Adrenal gland (tissue), 12 donors: ENCODE measurements around the gene SMARCC2. TPM values are rescaled to one million over a fixed set of nuclear protein-coding genes. Genes with fewer than 3 reads are reported as not detected.

Experiments
- DNase-seq, 7 donors: peaks; one replicate each; pipeline ENCODE4 v3.0.0-alpha.2; 2019 to 2020
- H3K27ac ChIP-seq, 5 donors: fragments of 200-600 bp; sonication (generic) in 4 of 5; 1 replicate in 3 of 5; 2 replicates in 2 of 5; pipeline versions ENCODE4 v1.5.1 to v1.8.0; 2016 to 2020; ENCODE audit warnings: mild to moderate bottlenecking in 1 of 5
- H3K27me3 ChIP-seq: fragments of 200-600 bp; 2 replicates; pipeline ENCODE4 v1.8.0; 2021
- H3K36me3 ChIP-seq, 2 donors: fragments of 200-600 bp; replicated peaks in 1 of 2; 1 replicate in 1 of 2; 2 replicates in 1 of 2; pipeline versions ENCODE4 v1.5.1 to v1.8.0; 2018 to 2022
- H3K4me1 ChIP-seq, 2 donors: fragments of 200-600 bp; replicated peaks in 1 of 2; 1 replicate in 1 of 2; 2 replicates in 1 of 2; pipeline versions ENCODE4 v1.5.1 to v1.8.0; 2018 to 2021
- H3K4me3 ChIP-seq, 4 donors: fragments of 200-600 bp; sonication (generic) in 3 of 4; one replicate each; pipeline ENCODE4 v1.5.1; 2016 to 2018
- H3K9me3 ChIP-seq, 3 donors: fragments of 200-600 bp; sonication (generic) in 1 of 3; replicated peaks in 1 of 3; 1 replicate in 2 of 3; 2 replicates in 1 of 3; pipeline versions ENCODE4 v1.5.1 to v1.8.0; 2016 to 2021
- CTCF ChIP-seq, 6 experiments: fragments of 450-650 bp in 4 of 6; fragments of 200-600 bp in 2 of 6; sonication (generic) in 1 of 6; IDR thresholded peaks; 1 replicate in 5 of 6; 2 replicates in 1 of 6; pipeline versions ENCODE4 v1.5.1 to v1.8.0; 2016 to 2021; ENCODE audit warnings: antibody characterized with exemption in 6 of 6, mild to moderate bottlenecking in 2 of 6, moderate library complexity in 1 of 6
- POLR2A ChIP-seq, 2 donors: fragments of 450-650 bp; IDR thresholded peaks; one replicate each; pipeline ENCODE4 v1.6.1; 2017; ENCODE audit warnings: antibody characterized with exemption in 2 of 2, mild to moderate bottlenecking in 2 of 2, moderate library complexity in 1 of 2
- WGBS, 4 donors: extraction: QIAGEN DNeasy Blood & Tissue Kit in 2 of 4; methylation state at CpG; one replicate each; pipeline versions ENCODE4 v1.1.5 to v1.1.7; 2013 to 2017; 5-methylcytosine and 5-hydroxymethylcytosine counted together
- intact Hi-C, 2 donors: fragments of 100-400 bp; cut with DNase I; formaldehyde crosslinking; loops; one replicate each; pipeline versions ENCODE4 v1.14.1 to v1.15.0; 2022 to 2023
- polyA plus RNA-seq, 3 donors: library from polyadenylated mRNA; stranded (reverse); fragments of 200-250 nt in 2 of 3; fragments of 350-450 nt in 1 of 3; fragmentation: Illumina TruSeq in 1 of 3; extraction: RNeasy Lipid Tissue Mini Kit (QIAGEN cat#74804) in 1 of 3; gene quantifications; one replicate each; pipeline ENCODE4 v1.2.3, GENCODE V29; 2013 to 2014
- total RNA-seq, 9 donors: library from RNA; depleted of rRNA in 4 of 9; stranded (reverse); fragments of >200 nt in 4 of 9; fragments of 120-200 nt in 1 of 9; fragmentation: NEBNext Ultra II Directional in 1 of 9; extraction: Animal tissue kit (Norgen Biotek cat#: 25700) in 1 of 9; gene quantifications; one replicate each; pipeline versions ENCODE4 v1.1.0 to v1.2.4, GENCODE V29; 2013 to 2023
- donor health status: healthy with polysubstance abuse.
- donor health status: Bipolar disorder and iron deficiency.
- donor health status: DM: yes; HTN: yes; CAD: no.
- donor health status: DM: no; HTN: no; CAD: no.
- donor health status: DM: no; HTN: no; CAD: no.
- donor health status: DM: yes; HTN: yes; CAD: no.

The SMARCC2 gene
- total and polyA plus RNA-seq, 12 donors: 22.8 to 102 (median 59.1) TPM

DNA sequence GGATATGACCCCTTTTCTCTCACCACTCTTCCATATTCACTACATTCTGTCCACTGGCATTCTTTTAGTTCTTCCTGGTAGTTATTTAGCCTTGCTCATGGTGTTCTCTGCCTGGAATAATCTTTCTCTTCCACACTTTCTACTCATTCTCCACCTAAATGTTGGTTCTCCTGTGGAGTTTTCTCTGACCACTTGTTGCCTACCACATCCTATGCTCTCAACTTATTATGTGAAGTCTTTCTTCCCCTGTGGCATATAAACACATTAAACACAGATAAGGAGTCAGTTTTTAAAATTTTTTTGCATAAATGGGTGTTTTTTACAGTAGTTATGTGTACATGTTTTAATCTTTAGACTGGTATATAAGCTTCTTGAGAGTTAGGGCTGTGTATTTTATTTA lies 3.3 kb upstream of the SMARCC2 start:
- intact Hi-C loops: loop anchor here in 1 of 2 donors (5.0 kb wide), 2 partner anchors 35 to 270 kb away; no protein-coding TSS in a partner anchor
- peaks cover 14 to 16% of the 10 kb centered on the region in 2 donors for H3K4me1 ChIP-seq
- H3K27me3 ChIP-seq: no peaks in the 10 kb centered on the region
- no peaks in the 10 kb centered on the region for H3K9me3 ChIP-seq
- no peak overlapping the region for H3K4me3 ChIP-seq
- TF ChIP-seq CTCF (IDR thresholded peaks at IDR 0.05) (no peak), POLR2A (IDR thresholded peaks at IDR 0.05) (no peak)
- no peaks in the 10 kb centered on the region for H3K36me3 ChIP-seq
- DNase-seq: no peak
- H3K27ac ChIP-seq: no peak overlapping the region

- H3K27ac ChIP-seq: peak overlapping the region in 4 of 5 donors; percentile 73 to 92 (median 84)
- DNase-seq: no peak
- no peaks in the 10 kb centered on the region for H3K27me3 ChIP-seq
- 17 to 24% (median 21%) methylated on average over 9 of the region's 9 CpGs for WGBS, 4 donors
- peak overlapping the region in 2 of 4 donors; percentile 32 to 88 for H3K4me3 ChIP-seq
- intact Hi-C loops: loop anchor here in 1 of 2 donors (5.0 kb wide), 2 partner anchors 37 to 272 kb away; no protein-coding TSS in a partner anchor
- no peaks in the 10 kb centered on the region for H3K9me3 ChIP-seq
- TF ChIP-seq POLR2A (IDR thresholded peaks at IDR 0.05) (no peak), CTCF (IDR thresholded peaks at IDR 0.05) (no peak)
- H3K36me3 ChIP-seq: peaks cover 0 to 5% of the 10 kb centered on the region in 2 donors
- peaks cover 16 to 25% of the 10 kb centered on the region in 2 donors for H3K4me1 ChIP-seq
Observed at GRCh38 chr12:56190695-56191155, 1.4 kb upstream of the SMARCC2 start.

GRCh38 chr12:56189918-56190694 lies 823 bp upstream of the SMARCC2 start:
- peak overlapping the region in 3 of 4 donors; percentile 32 to 88 (median 86) for H3K4me3 ChIP-seq
- no peaks in the 10 kb centered on the region for H3K27me3 ChIP-seq
- WGBS, 4 donors: 1 to 2% (median 2%) methylated on average over 38 to 42 of the region's 42 CpGs
- no peak for TF ChIP-seq POLR2A (IDR thresholded peaks at IDR 0.05)
- TF ChIP-seq CTCF (IDR thresholded peaks at IDR 0.05): peak in 2 of 6 experiments; percentile 1 to 48
- H3K36me3 ChIP-seq: peaks cover 0 to 11% of the 10 kb centered on the region in 2 donors
- peaks cover 16 to 25% of the 10 kb centered on the region in 2 donors for H3K4me1 ChIP-seq
- H3K27ac ChIP-seq: peak overlapping the region; percentile 66 to 92 (median 76)
- no peaks in the 10 kb centered on the region for H3K9me3 ChIP-seq
- intact Hi-C loops: loop anchor here (2.0 to 5.0 kb wide), 4 partner anchors 37 to 272 kb away; no protein-coding TSS in a partner anchor
- peak; percentile 73 to 95 (median 80) for DNase-seq

DNA sequence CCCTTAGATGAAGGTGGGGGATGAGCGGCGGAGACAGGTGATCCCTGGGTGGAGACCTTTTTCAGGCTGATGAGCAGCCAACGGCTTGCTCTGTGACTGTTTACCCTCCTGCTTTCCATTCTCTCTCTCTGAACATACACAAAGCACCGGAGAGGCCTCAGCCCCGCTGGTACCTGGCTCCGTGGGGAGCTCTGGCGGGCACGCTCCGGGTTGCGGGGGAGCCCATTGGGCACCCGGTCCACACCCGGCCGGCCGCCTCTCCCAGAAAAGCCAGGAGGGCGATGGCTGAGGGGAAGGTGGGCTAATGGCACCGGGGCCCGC lies 545 bp downstream of the SMARCC2 start:
- H3K36me3 ChIP-seq: peaks cover 0 to 25% of the 10 kb centered on the region in 2 donors
- intact Hi-C loops: loop anchor here (2.0 kb wide), 2 partner anchors 64 to 68 kb away; no protein-coding TSS in a partner anchor
- no peaks in the 10 kb centered on the region for H3K9me3 ChIP-seq
- TF ChIP-seq CTCF (IDR thresholded peaks at IDR 0.05) (no peak), POLR2A (IDR thresholded peaks at IDR 0.05) (no peak)
- peak overlapping the region in 4 of 5 donors; percentile 40 to 92 (median 74) for H3K27ac ChIP-seq
- no peaks in the 10 kb centered on the region for H3K27me3 ChIP-seq
- peaks cover 16 to 25% of the 10 kb centered on the region in 2 donors for H3K4me1 ChIP-seq
- DNase-seq: no peak
- peak overlapping the region in 3 of 4 donors; percentile 36 to 88 (median 61) for H3K4me3 ChIP-seq
- 2 to 6% (median 3%) methylated on average over 4 to 17 of the region's 17 CpGs for WGBS, 4 donors
